ENCODE data around the gene KIF2C. TPM values are rescaled to one million over a fixed set of nuclear protein-coding genes. Genes with fewer than 3 reads are reported as not detected.
A peak's percentile ranks its signal among the peaks of the same experiment; 100 is the strongest.
"Not testable (repeated sequence)": the region's sequence is repeated elsewhere in the genome, so short reads cannot be mapped to it uniquely, and the experiment has no call there.

Gene KIF2C
- total RNA-seq, 5 donors from 2014 or later (not counting 1 experiment from before 2014, with no cell fraction given): 0.68 to 1.6 (median 1.1) TPM

GRCh38 chr1:44730741-44731512 lies 8.7 kb upstream of the KIF2C start, which contains the start of gene RNU5D-1:
Gene RNU5D-1 (minus strand): TSS chr1:44731170.
- H3K27me3 Mint-ChIP-seq: no peaks in the 10 kb centered on the region
- no peaks in the 10 kb centered on the region for H3K9me3 Mint-ChIP-seq
- H3K36me3 ChIP-seq (ENCODE audit: control insufficient read depth in 2 of 2, extremely low read depth in 1 of 2, insufficient read depth in 1 of 2, low read length in 1 of 2): no peaks in the 10 kb centered on the region
- ChIA-PET POLR2A (interaction anchor here (0.5 to 3.1 kb wide), 25 partner anchors 9 to 1550 kb away, joined by 3 to 63 read pairs (median 4); partner anchors contain the start of genes HECTD3 (in 1 of the 2), PLK3 (in 1 of the 2), RPS8 (in 1 of the 2) and TOE1 (in 1 of the 2)), CTCF (interaction anchor here (0.6 to 6.2 kb wide), 19 partner anchors 7 to 793 kb away, joined by 3 to 38 read pairs (median 4); partner anchors contain the start of genes EIF2B3 (in 1 of the 2), HECTD3 (in 1 of the 2), KIF2C (in 1 of the 2) and PLK3 (in 1 of the 2))
- peak; percentile 83 to 85 (median 84) for ATAC-seq (replicated peaks in 1 of 4)
- WGBS (ENCODE audit: insufficient coverage): 0% methylated on average over 9 of the region's 19 CpGs
- H3K27ac ChIP-seq (ENCODE audit: low read length): peak within 1 kb of the TSS; percentile 99
- H3K27ac Mint-ChIP-seq: peak within 1 kb of the TSS; percentile 100
- H3K36me3 Mint-ChIP-seq: no peaks in the 10 kb centered on the region
- H3K4me1 Mint-ChIP-seq: peaks cover 26 to 38% (median 29%) of the 10 kb centered on the region in 3 donors
- H3K4me3 ChIP-seq (ENCODE audit: control insufficient read depth in 1 of 2, extremely low read depth in 1 of 2, low read length in 1 of 2): peak within 1 kb of the TSS in 1 of 2 donors; percentile 45
- H3K4me3 Mint-ChIP-seq: peak within 1 kb of the TSS; percentile 62 to 80 (median 69)
- H3K9me3 ChIP-seq: no peaks in the 10 kb centered on the region
- H3K4me1 ChIP-seq (ENCODE audit: control insufficient read depth in 1 of 2, extremely low read depth in 1 of 2, insufficient read depth in 2 of 2, low read length in 2 of 2): peaks cover 6 to 25% of the 10 kb centered on the region in 2 experiments
- peak; percentile 82 to 96 (median 90) for DNase-seq
- no peaks in the 10 kb centered on the region for H3K27me3 ChIP-seq (replicated peaks in 1 of 2; ENCODE audit: control insufficient read depth in 2 of 2, extremely low read depth in 1 of 2, insufficient read depth in 2 of 2, low read length in 1 of 2)

DNA sequence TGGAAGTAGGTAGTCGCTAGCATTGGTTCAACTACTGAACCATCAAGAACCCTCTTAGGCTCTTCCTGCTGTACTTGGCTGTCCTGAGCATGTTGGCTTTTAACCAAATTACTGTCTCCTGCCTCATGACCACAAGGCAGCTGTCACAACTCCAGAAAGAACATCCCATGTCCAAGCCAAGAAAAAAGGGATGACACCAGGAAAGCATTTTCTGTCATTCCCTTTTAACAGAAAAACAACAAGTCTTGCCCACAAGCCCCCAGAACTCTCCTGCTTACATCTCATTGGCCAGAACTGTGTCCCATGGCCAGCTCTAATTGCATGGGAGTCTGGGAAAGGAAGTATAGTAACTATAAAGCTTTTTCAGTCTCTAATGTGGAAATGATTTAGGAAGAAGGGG lies 6.3 kb upstream of the KIF2C start:
- Histone ChIP-seq H3K9me3 (no peaks in the 10 kb centered on the region), H3K27me3 (replicated peaks in 1 of 2; ENCODE audit: control insufficient read depth in 2 of 2, extremely low read depth in 1 of 2, insufficient read depth in 2 of 2, low read length in 1 of 2) (no peaks in the 10 kb centered on the region), H3K27ac (ENCODE audit: low read length) (no peak overlapping the region), H3K4me1 (ENCODE audit: control insufficient read depth in 1 of 2, extremely low read depth in 1 of 2, insufficient read depth in 2 of 2, low read length in 2 of 2) (peaks cover 6 to 25% of the 10 kb centered on the region in 2 experiments), H3K4me3 (ENCODE audit: control insufficient read depth in 1 of 2, extremely low read depth in 1 of 2, low read length in 1 of 2) (no peak overlapping the region), H3K36me3 (ENCODE audit: control insufficient read depth in 2 of 2, extremely low read depth in 1 of 2, insufficient read depth in 1 of 2, low read length in 1 of 2) (no peaks in the 10 kb centered on the region)
- Mint-ChIP-seq H3K36me3 (no peaks in the 10 kb centered on the region), H3K9me3 (no peaks in the 10 kb centered on the region), H3K27me3 (no peaks in the 10 kb centered on the region), H3K4me1 (peaks cover 23 to 31% (median 24%) of the 10 kb centered on the region in 3 donors), H3K4me3 (no peak overlapping the region), H3K27ac (no peak overlapping the region)
- ATAC-seq (replicated peaks in 1 of 4) (no peak), DNase-seq (no peak)
- ChIA-PET POLR2A (interaction anchor here (0.6 to 1.0 kb wide), 2 partner anchors 12 to 67 kb away, joined by 3 to 5 read pairs; partner anchors contain the start of gene PLK3 (in 1 of the 2)), CTCF (interaction anchor here (0.6 to 6.2 kb wide), 3 partner anchors 13 to 64 kb away, joined by 3 to 37 read pairs (median 4); partner anchors contain the start of gene RPS8 (in 1 of the 2))
- no CpG with 5 or more reads among the region's 1 CpG for WGBS (ENCODE audit: insufficient coverage)

- no peak overlapping the region for H3K4me3 Mint-ChIP-seq
- no peak overlapping the region for H3K4me3 ChIP-seq (ENCODE audit: control insufficient read depth in 1 of 2, extremely low read depth in 1 of 2, low read length in 1 of 2)
- H3K36me3 ChIP-seq (ENCODE audit: control insufficient read depth in 2 of 2, extremely low read depth in 1 of 2, insufficient read depth in 1 of 2, low read length in 1 of 2): no peaks in the 10 kb centered on the region
- no peak for ATAC-seq (replicated peaks in 1 of 4)
- H3K27me3 ChIP-seq (replicated peaks in 1 of 2; ENCODE audit: control insufficient read depth in 2 of 2, extremely low read depth in 1 of 2, insufficient read depth in 2 of 2, low read length in 1 of 2): no peaks in the 10 kb centered on the region
- H3K36me3 Mint-ChIP-seq: no peaks in the 10 kb centered on the region
- H3K27ac ChIP-seq (ENCODE audit: low read length): no peak overlapping the region
- no peak for DNase-seq
- POLR2A ChIA-PET: interaction anchor here in 1 of 2 donors (1.0 kb wide), 1 partner anchor 12 kb away, joined by 5 read pairs; no protein-coding TSS in a partner anchor
- no peaks in the 10 kb centered on the region for H3K9me3 ChIP-seq
- H3K27me3 Mint-ChIP-seq: no peaks in the 10 kb centered on the region
- no peak overlapping the region for H3K27ac Mint-ChIP-seq
- CTCF ChIA-PET: interaction anchor here in 1 of 2 donors (6.2 kb wide), 1 partner anchor 42 kb away, joined by 37 read pairs; the partner anchor contains the start of gene RPS8
- H3K9me3 Mint-ChIP-seq: no peaks in the 10 kb centered on the region
- H3K4me1 ChIP-seq (ENCODE audit: control insufficient read depth in 1 of 2, extremely low read depth in 1 of 2, insufficient read depth in 2 of 2, low read length in 2 of 2): peaks cover 6 to 25% of the 10 kb centered on the region in 2 experiments
- no CpG with 5 or more reads among the region's 1 CpG for WGBS (ENCODE audit: insufficient coverage)
- peaks cover 23 to 29% (median 24%) of the 10 kb centered on the region in 3 donors for H3K4me1 Mint-ChIP-seq
These were observed 5.9 kb upstream of the KIF2C start for GRCh38 chr1:44733784-44734183.

GRCh38 chr1:44735992-44736391 lies 3.6 kb upstream of the KIF2C start:
- no peak overlapping the region for H3K4me3 ChIP-seq (ENCODE audit: control insufficient read depth in 1 of 2, extremely low read depth in 1 of 2, low read length in 1 of 2)

GRCh38 chr1:44738953-44739306 lies 707 bp upstream of the KIF2C start:
- H3K36me3 Mint-ChIP-seq; H3K9me3 ChIP-seq; H3K27me3 Mint-ChIP-seq; H3K27me3 ChIP-seq (replicated peaks in 1 of 2; ENCODE audit: control insufficient read depth in 2 of 2, extremely low read depth in 1 of 2, insufficient read depth in 2 of 2, low read length in 1 of 2); H3K36me3 ChIP-seq (ENCODE audit: control insufficient read depth in 2 of 2, extremely low read depth in 1 of 2, insufficient read depth in 1 of 2, low read length in 1 of 2); H3K9me3 Mint-ChIP-seq; DNase-seq; ATAC-seq (replicated peaks in 1 of 4): not testable (repeated sequence)
- Mint-ChIP-seq H3K4me3 (peak overlapping the region; percentile 87 to 91 (median 90)), H3K27ac (peak overlapping the region; percentile 91 to 96), H3K4me1 (peaks cover 17 to 18% (median 17%) of the 10 kb centered on the region in 3 donors)
- peaks cover 5 to 13% of the 10 kb centered on the region in 2 experiments for H3K4me1 ChIP-seq (ENCODE audit: control insufficient read depth in 1 of 2, extremely low read depth in 1 of 2, insufficient read depth in 2 of 2, low read length in 2 of 2)
- H3K27ac ChIP-seq (ENCODE audit: low read length): peak overlapping the region; percentile 84
- ChIA-PET POLR2A (interaction anchor here in 1 of 2 donors (0.7 kb wide), 1 partner anchor 846 kb away, joined by 5 read pairs; no protein-coding TSS in a partner anchor), CTCF (interaction anchor here in 1 of 2 donors (0.5 to 1.4 kb wide), 3 partner anchors 8 to 564 kb away, joined by 3 to 10 read pairs (median 3); partner anchors contain the start of gene RNU5D-1)
- peak overlapping the region; percentile 79 to 86 for H3K4me3 ChIP-seq (ENCODE audit: control insufficient read depth in 1 of 2, extremely low read depth in 1 of 2, low read length in 1 of 2)
- WGBS (ENCODE audit: insufficient coverage): no CpG with 5 or more reads among the region's 1 CpG

More at GRCh38 chr1:44735992-44736391, 3.6 kb upstream of the KIF2C start:
- no peaks in the 10 kb centered on the region for H3K9me3 Mint-ChIP-seq
- Histone ChIP-seq H3K4me1 (ENCODE audit: control insufficient read depth in 1 of 2, extremely low read depth in 1 of 2, insufficient read depth in 2 of 2, low read length in 2 of 2) (peaks cover 5 to 18% of the 10 kb centered on the region in 2 experiments), H3K9me3 (no peaks in the 10 kb centered on the region), H3K27me3 (replicated peaks in 1 of 2; ENCODE audit: control insufficient read depth in 2 of 2, extremely low read depth in 1 of 2, insufficient read depth in 2 of 2, low read length in 1 of 2) (peaks cover 0 to 6% of the 10 kb centered on the region in 2 experiments), H3K27ac (ENCODE audit: low read length) (no peak overlapping the region), H3K36me3 (ENCODE audit: control insufficient read depth in 2 of 2, extremely low read depth in 1 of 2, insufficient read depth in 1 of 2, low read length in 1 of 2) (no peaks in the 10 kb centered on the region)
- DNase-seq: no peak
- H3K27ac Mint-ChIP-seq: no peak overlapping the region
- no peaks in the 10 kb centered on the region for H3K27me3 Mint-ChIP-seq
- H3K36me3 Mint-ChIP-seq: no peaks in the 10 kb centered on the region
- POLR2A ChIA-PET: no interaction called here
- no CpG with 5 or more reads among the region's 1 CpG for WGBS (ENCODE audit: insufficient coverage)
- H3K4me3 Mint-ChIP-seq: no peak overlapping the region
- H3K4me1 Mint-ChIP-seq: peaks cover 25 to 29% (median 27%) of the 10 kb centered on the region in 3 donors
- no peak for ATAC-seq (replicated peaks in 1 of 4)
- CTCF ChIA-PET: interaction anchor here in 1 of 2 donors (0.6 kb wide), 1 partner anchor 10 kb away, joined by 3 read pairs; no protein-coding TSS in a partner anchor

DNA sequence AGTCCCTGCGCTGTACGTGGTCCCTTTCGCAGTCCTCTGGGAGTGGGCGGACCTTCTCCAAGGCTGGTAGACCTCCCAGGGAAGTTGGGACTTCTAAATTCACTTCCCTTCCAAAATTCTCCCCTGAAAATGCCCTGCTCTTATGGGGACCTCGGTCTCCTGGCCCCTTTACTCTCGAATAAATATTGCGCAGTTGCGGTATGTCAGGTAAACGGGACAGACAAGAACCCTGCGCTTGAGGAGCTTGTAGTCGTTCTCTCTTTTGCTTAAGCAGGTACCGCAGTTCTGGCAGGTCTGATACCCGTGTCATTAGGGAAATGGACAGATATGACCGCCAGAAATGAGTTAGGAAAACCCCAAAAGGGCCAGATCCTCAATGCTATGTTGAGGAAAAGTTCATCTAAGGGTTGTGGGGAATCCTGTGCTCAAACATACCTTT lies 561 bp downstream of the KIF2C start:
- H3K27me3 ChIP-seq (replicated peaks in 1 of 2; ENCODE audit: control insufficient read depth in 2 of 2, extremely low read depth in 1 of 2, insufficient read depth in 2 of 2, low read length in 1 of 2): peaks cover 0 to 6% of the 10 kb centered on the region in 2 experiments
- Mint-ChIP-seq H3K27ac (peak overlapping the region in 1 of 2 donors; percentile 96), H3K4me3 (peak overlapping the region; percentile 87 to 91 (median 90)), H3K4me1 (peaks cover 17 to 18% (median 17%) of the 10 kb centered on the region in 3 donors), H3K9me3 (no peaks in the 10 kb centered on the region), H3K27me3 (no peaks in the 10 kb centered on the region), H3K36me3 (no peaks in the 10 kb centered on the region)
- peak overlapping the region; percentile 84 for H3K27ac ChIP-seq (ENCODE audit: low read length)
- POLR2A ChIA-PET: interaction anchor here (0.7 kb wide), 2 partner anchors 18 to 69 kb away, joined by 5 to 7 read pairs; no protein-coding TSS in a partner anchor
- peak overlapping the region; percentile 79 to 86 for H3K4me3 ChIP-seq (ENCODE audit: control insufficient read depth in 1 of 2, extremely low read depth in 1 of 2, low read length in 1 of 2)
- peaks cover 5 to 13% of the 10 kb centered on the region in 2 experiments for H3K4me1 ChIP-seq (ENCODE audit: control insufficient read depth in 1 of 2, extremely low read depth in 1 of 2, insufficient read depth in 2 of 2, low read length in 2 of 2)
- no peak for DNase-seq
- ATAC-seq (replicated peaks in 1 of 4): peak in 1 of 4 experiments; percentile 2
- CTCF ChIA-PET: interaction anchor here (0.7 to 1.2 kb wide), 3 partner anchors 9 to 18 kb away, joined by 3 read pairs; partner anchors contain the start of gene RNU5D-1 (in 1 of the 2)
- 4% methylated on average over 11 of the region's 14 CpGs for WGBS (ENCODE audit: insufficient coverage)
- no peaks in the 10 kb centered on the region for H3K9me3 ChIP-seq
- H3K36me3 ChIP-seq (ENCODE audit: control insufficient read depth in 2 of 2, extremely low read depth in 1 of 2, insufficient read depth in 1 of 2, low read length in 1 of 2): no peaks in the 10 kb centered on the region
